Prostate gland (tissue), 2 donors: ENCODE data around the gene SMIM29. TPM values are rescaled to one million over a fixed set of nuclear protein-coding genes. Genes with fewer than 3 reads are reported as not detected.
A peak's percentile ranks its signal among the peaks of the same experiment; 100 is the strongest.

Experiments used
- DNase-seq: peaks from one replicate; pipeline ENCODE4 v3.0.0-alpha.2; 2019; ENCODE audit warnings: low spot score
- H3K27ac ChIP-seq, 2 donors: fragments of 200-600 bp; sonication (generic); 2 replicates each; pipeline ENCODE4 v1.5.1; 2017 to 2019
- H3K27me3 ChIP-seq: fragments of 200-600 bp; sonication (generic); replicated peaks from 2 replicates; pipeline ENCODE4 v1.5.1; 2019; ENCODE audit not compliant: insufficient read depth
- H3K36me3 ChIP-seq, 2 donors: fragments of 200-600 bp; sonication (generic); 1 replicate in 1 of 2; 2 replicates in 1 of 2; pipeline versions ENCODE4 v1.5.1 to v1.8.1; 2017 to 2019
- H3K4me1 ChIP-seq: fragments of 200-600 bp; sonication (generic); replicated peaks from 2 replicates; pipeline ENCODE4 v1.5.1; 2019
- H3K4me3 ChIP-seq, 2 donors: fragments of 200-600 bp; sonication (generic); 2 replicates each; pipeline ENCODE4 v1.5.1; 2017 to 2019
- H3K9me3 ChIP-seq: fragments of 200-600 bp; sonication (generic); 2 replicates; pipeline ENCODE4 v1.5.1; 2017
- CTCF ChIP-seq, 4 experiments: fragments of 200-600 bp in 2 of 4; fragments of 450-650 bp in 2 of 4; sonication (generic) in 2 of 4; IDR thresholded peaks; 1 replicate in 3 of 4; 2 replicates in 1 of 4; pipeline ENCODE4 v1.5.1; 2016 to 2019; ENCODE audit warnings: antibody characterized with exemption in 4 of 4, mild to moderate bottlenecking in 2 of 4, moderate library complexity in 2 of 4
- POLR2A ChIP-seq: fragments of 450-650 bp; IDR thresholded peaks from one replicate; pipeline ENCODE4 v1.6.1; 2016; ENCODE audit warnings: antibody characterized with exemption, mild to moderate bottlenecking
- POLR2AphosphoS5 ChIP-seq: sonication (generic); formaldehyde crosslinking; IDR thresholded peaks from one replicate; pipeline ENCODE4 v1.6.1; 2017; ENCODE audit warnings: antibody characterized with exemption
- WGBS: methylation state at CpG from one replicate; pipeline ENCODE4 v1.1.5; 2018; 5-methylcytosine and 5-hydroxymethylcytosine counted together
- intact Hi-C: fragments of 100-400 bp; cut with DNase I; formaldehyde crosslinking; loops from one replicate; pipeline ENCODE4 v1.14.2; 2022
- total RNA-seq, 2 donors: library from RNA; depleted of rRNA; stranded (reverse); fragments of >200 nt; gene quantifications; one replicate each; pipeline ENCODE4 v1.1.0, GENCODE V29; 2016

Gene SMIM29
- total RNA-seq, 2 donors from 2014 or later: 25.9 to 41.6 TPM

- DNase-seq: no peak
These were observed 25.3 kb downstream of the SMIM29 start for GRCh38 chr6:34223381-34223955.

DNA sequence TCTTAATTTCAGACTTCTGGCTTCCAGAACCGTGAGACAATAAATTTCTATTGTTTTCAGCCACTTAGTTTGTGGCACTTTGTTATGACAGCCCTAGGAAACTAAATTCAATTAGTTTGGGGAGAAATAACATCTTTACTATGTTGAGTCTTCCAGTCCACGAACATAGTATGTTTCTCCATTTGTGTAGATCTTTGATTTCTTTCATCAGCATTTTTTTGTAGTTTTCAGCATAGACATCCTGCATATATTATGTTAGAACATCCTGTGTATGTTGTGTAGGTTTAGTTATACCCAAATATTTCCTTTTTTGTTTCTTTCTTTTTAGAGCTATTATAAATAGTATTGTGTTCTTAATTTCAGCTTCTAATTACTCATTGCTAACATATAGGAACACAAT is 30.1 kb downstream of the SMIM29 start:
- Histone ChIP-seq H3K27ac (no peak overlapping the region), H3K27me3 (no peaks in the 10 kb centered on the region), H3K9me3 (no peaks in the 10 kb centered on the region), H3K36me3 (no peaks in the 10 kb centered on the region), H3K4me3 (no peak overlapping the region), H3K4me1 (peaks cover 6% of the 10 kb centered on the region)
- no peak for DNase-seq
- TF ChIP-seq CTCF (IDR thresholded peaks at IDR 0.05): no peak
- no peak for TF ChIP-seq POLR2AphosphoS5
- TF ChIP-seq POLR2A: no peak
- 37% methylated on average over 2 of the region's 2 CpGs for WGBS
- intact Hi-C loops: no loop called here

More at GRCh38 chr6:34223381-34223955, 25.3 kb downstream of the SMIM29 start:
- peak overlapping the region; percentile 96 to 98 for H3K27ac ChIP-seq
- WGBS: 17% methylated on average over 16 of the region's 16 CpGs
- no peaks in the 10 kb centered on the region for H3K36me3 ChIP-seq
- H3K9me3 ChIP-seq: no peaks in the 10 kb centered on the region
- H3K4me3 ChIP-seq: peak overlapping the region; percentile 55 to 65
- intact Hi-C loops: no loop called here
- TF ChIP-seq CTCF (IDR thresholded peaks at IDR 0.05) (no peak), POLR2A (no peak), POLR2AphosphoS5 (no peak)
- H3K4me1 ChIP-seq: peaks cover 6% of the 10 kb centered on the region
- no peaks in the 10 kb centered on the region for H3K27me3 ChIP-seq

DNA sequence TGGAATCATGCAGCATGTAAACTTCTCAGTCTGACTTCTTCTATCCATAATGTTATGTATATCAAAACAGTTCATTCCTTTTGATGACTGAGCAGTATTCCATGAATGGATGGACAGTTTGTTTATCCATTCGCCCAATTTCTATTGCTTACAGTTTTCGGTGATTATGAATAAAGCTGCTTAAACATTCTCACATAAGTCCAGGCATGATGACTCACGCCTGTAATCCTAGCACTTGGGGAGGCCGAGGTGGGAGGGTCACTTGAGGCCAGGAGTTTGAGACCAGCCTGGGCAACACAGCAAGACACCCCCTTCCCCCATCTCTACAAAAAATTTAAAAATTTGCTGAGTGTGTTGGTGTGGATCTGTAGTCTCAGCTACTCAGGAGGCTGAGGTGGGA is 35.0 kb downstream of the SMIM29 start:
- H3K27ac ChIP-seq: no peak overlapping the region
- intact Hi-C loops: no loop called here
- no peaks in the 10 kb centered on the region for H3K9me3 ChIP-seq
- H3K4me3 ChIP-seq: no peak overlapping the region
- no peaks in the 10 kb centered on the region for H3K36me3 ChIP-seq
- no peak for DNase-seq
- TF ChIP-seq CTCF (IDR thresholded peaks at IDR 0.05) (no peak), POLR2A (no peak), POLR2AphosphoS5 (no peak)
- no peaks in the 10 kb centered on the region for H3K27me3 ChIP-seq
- H3K4me1 ChIP-seq: no peaks in the 10 kb centered on the region
- WGBS: 96% methylated on average over 4 of the region's 4 CpGs

GRCh38 chr6:34207695-34208443 is 40.9 kb downstream of the SMIM29 start:
- no peaks in the 10 kb centered on the region for H3K4me1 ChIP-seq
- WGBS: 84% methylated on average over 4 of the region's 4 CpGs
- DNase-seq: no peak
- intact Hi-C loops: no loop called here
- no peak for TF ChIP-seq POLR2A
- no peak for TF ChIP-seq POLR2AphosphoS5
- no peak for TF ChIP-seq CTCF (IDR thresholded peaks at IDR 0.05)
- no peaks in the 10 kb centered on the region for H3K9me3 ChIP-seq
- no peaks in the 10 kb centered on the region for H3K27me3 ChIP-seq
- H3K36me3 ChIP-seq: no peaks in the 10 kb centered on the region
- no peak overlapping the region for H3K4me3 ChIP-seq
- H3K27ac ChIP-seq: no peak overlapping the region

- Histone ChIP-seq H3K27ac (no peak overlapping the region), H3K27me3 (no peaks in the 10 kb centered on the region), H3K4me1 (no peaks in the 10 kb centered on the region), H3K9me3 (no peaks in the 10 kb centered on the region), H3K36me3 (no peaks in the 10 kb centered on the region), H3K4me3 (no peak overlapping the region)
- no peak for DNase-seq
- intact Hi-C loops: no loop called here
- 62% methylated on average over 7 of the region's 7 CpGs for WGBS
- TF ChIP-seq POLR2AphosphoS5: no peak
- no peak for TF ChIP-seq CTCF (IDR thresholded peaks at IDR 0.05)
- no peak for TF ChIP-seq POLR2A
These were observed 42.1 kb downstream of the SMIM29 start for GRCh38 chr6:34206726-34207125.
